ENCODE data around the gene ANO3. TPM values are rescaled to one million over a fixed set of nuclear protein-coding genes. Genes with fewer than 3 reads are reported as not detected.

Gene ANO3
- total RNA-seq, 1 donor, result not detected

DNA sequence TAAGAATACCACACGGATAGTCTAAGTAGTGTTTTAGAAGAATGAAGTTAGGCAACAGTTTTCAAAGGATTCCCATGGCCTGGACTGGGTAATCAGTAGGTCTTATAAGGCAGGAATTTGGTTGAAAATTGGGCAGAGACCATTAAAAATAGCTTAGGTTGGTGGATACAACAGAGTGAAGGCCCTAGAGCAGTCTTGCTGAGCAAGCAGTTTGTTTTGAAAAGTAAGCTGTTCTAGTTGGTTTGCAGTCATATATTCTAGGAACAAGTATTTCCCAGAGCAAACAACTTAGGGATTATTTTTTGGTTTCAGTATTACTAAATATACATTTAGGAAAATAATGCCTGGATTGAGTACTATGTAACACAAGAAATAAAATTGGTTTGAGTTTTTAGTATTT, 175.3 kb downstream of the ANO3 start:
- Histone ChIP-seq H3K4me1 (ENCODE audit: insufficient read depth, low read length) (no peaks in the 10 kb centered on the region), H3K4me3 (ENCODE audit: low read length) (no peak overlapping the region), H3K9me3 (ENCODE audit: low read depth, low read length) (no peaks in the 10 kb centered on the region), H3K27me3 (ENCODE audit: insufficient read depth, low read length) (no peaks in the 10 kb centered on the region)

DNA sequence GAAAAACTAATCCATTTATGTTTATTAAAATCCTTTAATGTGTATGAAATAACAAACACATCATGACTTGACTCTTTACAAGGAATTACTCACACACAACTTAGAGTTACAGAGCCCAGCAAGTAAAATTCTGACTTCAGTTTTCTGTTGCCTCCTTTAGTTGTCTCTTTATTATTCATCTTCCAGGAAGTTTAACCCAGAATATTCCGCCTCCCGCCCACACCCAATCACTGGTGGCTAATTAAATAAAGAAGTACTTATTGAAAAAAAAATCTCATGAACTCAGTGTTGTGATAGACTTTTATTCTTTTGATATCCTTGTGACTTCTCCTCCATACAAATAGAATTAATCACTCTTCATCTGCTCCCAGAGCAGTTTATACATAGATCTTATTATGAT, 178.2 kb downstream of the ANO3 start:
- no peaks in the 10 kb centered on the region for H3K9me3 ChIP-seq (ENCODE audit: low read depth, low read length)
- no peak overlapping the region for H3K4me3 ChIP-seq (ENCODE audit: low read length)
- no peaks in the 10 kb centered on the region for H3K27me3 ChIP-seq (ENCODE audit: insufficient read depth, low read length)
- no peaks in the 10 kb centered on the region for H3K4me1 ChIP-seq (ENCODE audit: insufficient read depth, low read length)

DNA sequence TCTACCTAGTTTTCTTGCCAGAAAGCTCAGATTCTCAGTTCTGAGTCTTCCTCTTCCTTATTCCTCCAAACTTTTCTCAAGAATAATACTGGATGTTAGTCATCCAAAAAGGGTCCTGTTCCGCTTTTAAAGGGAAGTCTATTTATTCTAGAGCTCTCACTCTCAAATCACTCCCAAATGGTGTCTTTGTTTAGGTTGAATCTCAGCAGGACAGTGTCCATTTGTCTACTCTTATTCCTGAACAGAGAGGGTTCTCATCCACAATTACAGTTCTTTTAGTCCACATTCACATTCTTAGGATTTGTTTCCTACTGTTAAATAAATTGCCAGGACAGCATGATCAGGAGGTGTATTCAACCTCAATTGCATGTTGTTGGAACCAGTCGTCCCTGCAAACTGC, 178.8 kb downstream of the ANO3 start:
- Histone ChIP-seq H3K4me1 (ENCODE audit: insufficient read depth, low read length) (no peaks in the 10 kb centered on the region), H3K4me3 (ENCODE audit: low read length) (no peak overlapping the region), H3K27me3 (ENCODE audit: insufficient read depth, low read length) (no peaks in the 10 kb centered on the region), H3K9me3 (ENCODE audit: low read depth, low read length) (no peaks in the 10 kb centered on the region)

DNA sequence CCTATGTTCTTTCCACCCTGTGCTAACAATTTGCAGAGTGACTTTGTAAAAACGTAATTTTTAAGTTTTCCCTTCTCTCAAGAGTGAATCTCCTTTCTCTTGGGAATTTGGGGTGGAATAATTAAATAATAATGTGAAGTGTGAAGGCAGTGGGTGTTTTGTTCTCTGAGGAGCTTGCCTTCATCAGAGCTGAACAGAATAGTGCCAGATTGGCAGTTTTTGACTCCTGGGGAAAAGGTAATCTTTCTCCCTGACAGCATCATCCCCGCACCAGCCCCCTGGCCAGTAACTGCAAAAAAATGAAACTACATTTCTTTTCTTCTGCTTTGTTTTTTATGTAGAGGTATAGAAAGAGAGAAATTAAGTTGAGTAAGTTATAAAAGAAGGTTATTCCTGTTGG, 180.3 kb downstream of the ANO3 start:
- H3K4me3 ChIP-seq (ENCODE audit: low read length), result no peak overlapping the region
- no peaks in the 10 kb centered on the region for H3K9me3 ChIP-seq (ENCODE audit: low read depth, low read length)
- H3K27me3 ChIP-seq (ENCODE audit: insufficient read depth, low read length), result no peaks in the 10 kb centered on the region
- no peaks in the 10 kb centered on the region for H3K4me1 ChIP-seq (ENCODE audit: insufficient read depth, low read length)

DNA sequence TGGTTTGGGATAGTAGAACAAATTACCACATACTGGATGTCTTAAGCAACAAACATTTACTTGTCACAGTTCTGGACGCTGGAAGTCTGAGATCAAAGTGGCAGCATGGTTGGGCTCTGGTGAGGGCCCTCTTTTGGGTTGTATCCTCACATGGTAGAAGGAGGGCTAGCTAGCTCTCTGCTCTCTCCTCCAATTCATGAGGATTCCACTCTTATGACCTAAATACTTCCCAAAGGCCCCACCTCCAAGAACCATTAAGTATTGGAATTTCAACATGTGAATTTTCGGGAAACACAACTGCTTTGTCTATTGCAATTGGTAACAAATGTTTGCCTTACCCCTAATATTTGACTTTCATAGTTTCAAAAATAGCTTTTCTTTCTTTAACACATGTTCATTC, 187.5 kb downstream of the ANO3 start:
- no peaks in the 10 kb centered on the region for H3K27me3 ChIP-seq (ENCODE audit: insufficient read depth, low read length)
- no peaks in the 10 kb centered on the region for H3K4me1 ChIP-seq (ENCODE audit: insufficient read depth, low read length)
- no peaks in the 10 kb centered on the region for H3K9me3 ChIP-seq (ENCODE audit: low read depth, low read length)
- H3K4me3 ChIP-seq (ENCODE audit: low read length), result no peak overlapping the region

DNA sequence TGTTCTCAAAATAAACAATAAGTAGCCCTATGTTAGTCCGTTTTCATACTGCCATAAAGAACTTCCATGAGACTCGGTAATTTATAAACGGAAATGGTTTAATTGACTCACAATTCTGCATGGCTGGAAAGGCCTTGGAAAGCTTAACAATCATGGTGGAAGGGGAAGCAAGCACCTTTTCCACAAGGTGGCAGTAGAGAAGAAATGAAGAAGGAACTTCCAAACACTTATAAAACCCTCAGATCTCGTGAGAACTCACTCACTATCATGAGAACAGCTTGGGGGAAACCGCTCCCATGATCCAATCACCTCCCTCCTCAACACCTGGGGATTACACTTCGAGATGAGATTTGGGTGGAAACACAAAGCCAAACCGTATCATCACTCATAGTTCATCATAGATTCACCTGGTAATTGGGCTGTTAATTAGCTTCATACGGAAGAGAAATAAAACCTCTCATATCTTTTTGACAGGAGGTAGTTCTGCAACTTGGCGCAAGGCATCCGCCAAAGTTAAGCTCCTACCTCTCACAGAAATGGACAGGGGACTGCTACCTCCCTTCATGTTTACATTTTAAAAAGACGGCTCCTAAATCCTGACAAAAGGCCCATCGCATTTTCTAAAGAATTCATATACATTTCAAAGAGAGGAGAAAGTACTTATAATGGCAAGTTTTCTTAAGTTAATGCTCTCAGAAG, 191.1 kb downstream of the ANO3 start:
- H3K4me1 ChIP-seq (ENCODE audit: insufficient read depth, low read length), result no peaks in the 10 kb centered on the region
- no peaks in the 10 kb centered on the region for H3K9me3 ChIP-seq (ENCODE audit: low read depth, low read length)
- no peaks in the 10 kb centered on the region for H3K27me3 ChIP-seq (ENCODE audit: insufficient read depth, low read length)
- no peak overlapping the region for H3K4me3 ChIP-seq (ENCODE audit: low read length)

DNA sequence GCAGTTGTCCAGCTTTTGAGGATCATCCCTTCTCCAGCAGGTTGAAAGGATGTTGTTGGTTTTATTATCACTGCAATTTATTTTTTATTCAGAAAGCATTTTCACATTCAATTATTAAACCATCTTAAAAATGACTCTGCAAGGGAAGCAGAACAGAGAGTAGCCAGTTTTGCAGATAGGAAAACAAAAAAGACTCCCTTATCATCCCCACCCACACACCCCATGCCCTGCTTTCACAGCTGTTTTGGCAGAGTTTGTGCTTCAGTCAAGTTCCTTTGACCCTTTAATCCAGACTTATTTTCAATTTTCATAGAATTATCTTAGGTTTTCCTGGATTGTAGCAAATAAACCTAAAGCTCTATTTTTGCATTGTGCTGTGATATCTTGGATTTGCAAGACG, 195.8 kb downstream of the ANO3 start:
- H3K27me3 ChIP-seq (ENCODE audit: insufficient read depth, low read length), result no peaks in the 10 kb centered on the region
- H3K9me3 ChIP-seq (ENCODE audit: low read depth, low read length), result no peaks in the 10 kb centered on the region
- no peak overlapping the region for H3K4me3 ChIP-seq (ENCODE audit: low read length)
- H3K4me1 ChIP-seq (ENCODE audit: insufficient read depth, low read length), result no peaks in the 10 kb centered on the region

DNA sequence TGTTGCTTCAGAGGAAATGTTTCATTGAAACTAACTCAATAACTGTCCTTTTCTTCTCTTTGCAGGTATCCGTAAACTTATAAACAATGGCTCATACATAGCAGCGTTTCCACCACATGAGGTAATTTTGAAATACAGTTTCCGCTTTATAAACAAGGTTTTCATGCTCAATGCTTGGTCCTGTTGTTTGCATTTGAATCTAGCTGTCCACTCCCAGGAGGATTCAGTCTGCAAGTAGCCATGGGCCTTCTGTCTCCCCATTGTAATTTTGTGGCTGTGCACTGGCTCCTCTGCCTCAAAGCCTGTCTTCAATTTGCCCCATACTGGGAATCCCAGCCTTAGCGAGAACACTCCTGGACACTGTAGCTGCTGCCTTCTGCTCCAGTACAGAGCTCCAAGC, 205.4 kb downstream of the ANO3 start:
- Histone ChIP-seq H3K4me3 (ENCODE audit: low read length) (no peak overlapping the region), H3K27me3 (ENCODE audit: insufficient read depth, low read length) (no peaks in the 10 kb centered on the region), H3K4me1 (ENCODE audit: insufficient read depth, low read length) (no peaks in the 10 kb centered on the region), H3K9me3 (ENCODE audit: low read depth, low read length) (no peaks in the 10 kb centered on the region)

DNA sequence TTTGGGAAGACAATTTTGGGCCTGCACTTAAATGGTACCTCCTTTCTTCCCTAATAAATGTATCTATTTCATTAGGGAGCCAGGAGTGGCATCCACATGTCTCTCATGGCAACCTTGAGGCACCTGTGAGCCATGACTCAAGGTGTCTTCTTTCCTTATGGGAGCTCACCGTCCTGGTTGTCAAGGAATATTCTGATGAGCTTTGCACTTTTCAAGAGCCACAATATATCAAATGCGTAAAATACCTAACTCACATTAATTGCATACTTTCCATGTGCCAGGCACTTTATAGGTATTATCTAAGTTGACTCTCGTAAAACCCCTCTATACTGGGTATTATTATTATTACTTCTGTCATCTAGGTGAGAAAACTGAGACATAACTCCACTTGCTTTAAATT, 207.6 kb downstream of the ANO3 start:
- no peaks in the 10 kb centered on the region for H3K9me3 ChIP-seq (ENCODE audit: low read depth, low read length)
- H3K4me3 ChIP-seq (ENCODE audit: low read length), result no peak overlapping the region

DNA sequence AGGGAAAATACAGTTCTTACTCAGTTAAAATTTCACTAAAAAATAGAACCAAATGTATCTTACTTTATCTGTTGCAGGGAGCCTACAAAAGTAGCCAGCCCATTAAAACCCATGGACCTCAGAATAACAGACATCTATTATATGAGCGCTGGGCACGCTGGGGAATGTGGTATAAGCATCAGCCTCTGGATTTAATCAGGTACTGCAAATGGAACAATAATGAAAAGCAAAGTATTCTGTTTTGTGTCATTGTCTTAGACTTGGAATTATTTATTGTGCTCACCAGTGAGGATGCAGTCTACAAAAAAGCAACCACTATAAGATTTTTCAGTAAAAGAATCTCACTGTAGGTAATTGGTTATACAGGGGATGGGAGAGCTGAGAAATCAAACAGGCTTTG, 209.9 kb downstream of the ANO3 start:
- Histone ChIP-seq H3K9me3 (ENCODE audit: low read depth, low read length) (no peaks in the 10 kb centered on the region), H3K4me3 (ENCODE audit: low read length) (no peak overlapping the region), H3K4me1 (ENCODE audit: insufficient read depth, low read length) (no peaks in the 10 kb centered on the region), H3K27me3 (ENCODE audit: insufficient read depth, low read length) (no peaks in the 10 kb centered on the region)

More for the DNA sequence above, 207.6 kb downstream of the ANO3 start:
- no peaks in the 10 kb centered on the region for H3K27me3 ChIP-seq (ENCODE audit: insufficient read depth, low read length)
- H3K4me1 ChIP-seq (ENCODE audit: insufficient read depth, low read length), result no peaks in the 10 kb centered on the region

DNA sequence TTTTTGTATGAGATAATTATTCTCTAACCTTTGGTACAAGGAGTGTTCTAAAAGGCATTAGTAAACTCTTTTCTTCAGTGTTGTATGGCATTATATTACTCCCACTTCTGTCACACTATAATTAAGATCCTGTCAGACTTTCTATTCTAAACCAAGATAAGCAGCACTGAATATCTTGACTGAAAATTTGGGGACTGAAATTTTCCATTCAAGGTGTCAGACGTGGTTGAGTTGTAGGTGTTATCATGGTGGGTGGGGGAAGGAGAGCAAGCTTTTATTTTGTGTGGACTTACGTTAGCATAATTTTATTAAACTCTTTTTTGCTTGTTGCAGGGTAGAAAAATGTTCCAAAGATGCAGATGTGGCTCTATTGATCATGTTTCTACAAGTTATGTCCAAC, 217.2 kb downstream of the ANO3 start:
- H3K9me3 ChIP-seq (ENCODE audit: low read depth, low read length), result no peaks in the 10 kb centered on the region
- no peaks in the 10 kb centered on the region for H3K4me1 ChIP-seq (ENCODE audit: insufficient read depth, low read length)
- H3K4me3 ChIP-seq (ENCODE audit: low read length), result no peak overlapping the region
- no peaks in the 10 kb centered on the region for H3K27me3 ChIP-seq (ENCODE audit: insufficient read depth, low read length)

DNA sequence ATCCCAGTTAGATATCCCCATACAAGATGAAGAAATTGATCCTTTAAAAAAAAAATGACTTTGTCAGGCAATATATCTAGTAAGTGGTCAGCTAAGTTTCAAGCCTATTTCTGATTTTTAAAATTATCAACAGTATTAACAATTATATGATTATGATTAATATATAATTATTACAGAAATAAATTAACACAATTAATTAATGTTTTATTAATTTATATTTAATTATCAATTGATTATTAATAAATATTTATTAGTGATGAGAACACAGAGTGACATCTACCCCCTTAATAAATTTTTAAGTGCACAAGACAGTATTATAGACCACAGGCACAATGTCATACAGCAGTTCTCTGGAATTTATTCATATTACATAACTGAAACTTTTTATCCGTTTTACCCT, 218.1 kb downstream of the ANO3 start:
- no peaks in the 10 kb centered on the region for H3K9me3 ChIP-seq (ENCODE audit: low read depth, low read length)

DNA sequence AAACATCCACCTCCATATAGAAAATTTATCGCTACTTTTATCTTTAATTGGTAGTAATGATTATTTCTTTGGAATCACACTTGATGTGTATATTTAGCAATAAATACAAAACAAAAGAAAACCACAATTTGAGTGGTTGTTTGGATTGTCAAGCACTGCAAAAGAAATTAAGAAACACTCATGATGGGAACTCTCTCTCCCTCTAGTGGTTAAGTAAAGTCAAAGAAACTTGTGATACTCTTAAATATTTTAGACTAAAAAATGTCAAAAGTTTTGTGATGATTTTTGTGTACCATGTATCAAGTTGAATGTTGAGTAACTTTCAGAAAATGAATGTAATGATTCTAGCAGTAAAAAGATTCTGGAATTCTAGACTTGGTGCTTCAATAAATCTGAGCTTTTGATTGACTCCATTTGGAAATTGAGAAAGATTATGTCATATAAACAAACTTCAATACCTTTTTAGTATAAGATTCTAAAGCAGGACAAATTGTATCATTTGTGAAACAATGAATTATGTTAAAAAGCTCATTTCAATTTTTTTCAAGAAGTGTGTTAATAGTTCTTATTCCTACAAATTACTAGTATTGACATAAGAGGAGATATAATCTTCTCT, 219.4 kb downstream of the ANO3 start:
- H3K4me1 ChIP-seq (ENCODE audit: insufficient read depth, low read length), result no peaks in the 10 kb centered on the region
- H3K9me3 ChIP-seq (ENCODE audit: low read depth, low read length), result no peaks in the 10 kb centered on the region
- H3K27me3 ChIP-seq (ENCODE audit: insufficient read depth, low read length), result no peaks in the 10 kb centered on the region
- H3K4me3 ChIP-seq (ENCODE audit: low read length), result no peak overlapping the region

More for the DNA sequence above, 218.1 kb downstream of the ANO3 start:
- Histone ChIP-seq H3K4me3 (ENCODE audit: low read length) (no peak overlapping the region), H3K4me1 (ENCODE audit: insufficient read depth, low read length) (no peaks in the 10 kb centered on the region), H3K27me3 (ENCODE audit: insufficient read depth, low read length) (no peaks in the 10 kb centered on the region)

DNA sequence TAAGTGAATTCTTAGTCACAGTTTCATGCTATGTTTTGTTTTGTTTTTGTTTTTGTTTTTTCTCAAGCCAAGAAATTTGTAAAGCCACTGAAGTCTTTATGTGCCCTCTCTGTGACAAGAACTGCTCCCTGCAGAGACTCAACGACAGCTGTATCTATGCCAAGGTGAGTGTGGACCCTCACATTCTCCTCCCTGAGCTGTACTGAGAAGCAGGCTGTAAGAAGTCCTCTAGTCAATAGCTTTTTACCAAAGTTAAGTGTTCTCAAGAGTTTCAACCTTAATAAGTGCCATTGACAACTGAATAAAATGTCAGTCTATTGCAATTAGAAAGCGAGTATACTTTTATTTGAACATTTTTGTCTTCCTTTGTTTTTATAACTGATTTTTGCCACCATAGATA, 221.3 kb downstream of the ANO3 start:
- Histone ChIP-seq H3K4me1 (ENCODE audit: insufficient read depth, low read length) (no peaks in the 10 kb centered on the region), H3K27me3 (ENCODE audit: insufficient read depth, low read length) (no peaks in the 10 kb centered on the region), H3K9me3 (ENCODE audit: low read depth, low read length) (no peaks in the 10 kb centered on the region), H3K4me3 (ENCODE audit: low read length) (no peak overlapping the region)

DNA sequence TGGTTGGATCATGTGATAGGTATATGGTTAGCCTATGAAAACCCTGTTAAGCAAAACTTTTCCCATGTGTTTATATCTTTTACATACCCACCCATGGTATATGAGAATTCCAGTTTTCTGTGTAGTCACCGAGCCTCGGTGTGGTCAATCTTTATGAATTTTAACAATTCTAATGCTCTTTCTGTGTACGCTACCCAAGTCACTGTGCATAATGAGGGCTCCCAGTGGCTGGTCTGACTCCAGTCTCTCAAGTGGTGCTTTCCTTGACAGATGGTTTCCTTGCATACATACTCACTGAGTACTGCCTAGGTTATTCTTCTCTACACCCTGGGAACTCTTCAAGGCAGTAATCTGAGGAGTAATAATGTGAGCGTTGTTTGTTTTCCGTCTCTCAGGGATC, 222.5 kb downstream of the ANO3 start:
- H3K27me3 ChIP-seq (ENCODE audit: insufficient read depth, low read length), result no peaks in the 10 kb centered on the region
- no peaks in the 10 kb centered on the region for H3K4me1 ChIP-seq (ENCODE audit: insufficient read depth, low read length)
- no peaks in the 10 kb centered on the region for H3K9me3 ChIP-seq (ENCODE audit: low read depth, low read length)
- no peak overlapping the region for H3K4me3 ChIP-seq (ENCODE audit: low read length)

DNA sequence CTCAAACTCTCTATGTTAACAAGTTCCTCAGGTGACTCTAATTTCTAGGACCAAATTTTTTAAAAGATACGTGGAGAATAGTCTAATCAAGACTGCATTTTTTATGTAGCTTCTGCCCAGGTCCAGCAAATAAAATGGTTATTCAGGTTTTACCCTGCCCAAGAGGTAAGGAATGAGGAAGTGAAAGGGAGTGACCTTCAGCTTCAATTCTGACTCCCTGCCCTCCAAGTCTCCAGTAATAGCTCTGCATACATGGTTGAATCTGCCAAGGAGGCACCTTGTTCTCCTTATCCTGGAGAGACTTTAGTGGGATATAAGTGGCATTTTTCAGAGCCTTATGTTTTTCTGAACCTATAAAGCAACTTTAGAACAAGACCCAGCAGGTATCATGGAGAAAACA, 224.7 kb downstream of the ANO3 start:
- H3K4me3 ChIP-seq (ENCODE audit: low read length), result no peak overlapping the region
- no peaks in the 10 kb centered on the region for H3K9me3 ChIP-seq (ENCODE audit: low read depth, low read length)
- no peaks in the 10 kb centered on the region for H3K4me1 ChIP-seq (ENCODE audit: insufficient read depth, low read length)
- H3K27me3 ChIP-seq (ENCODE audit: insufficient read depth, low read length), result no peaks in the 10 kb centered on the region

Data from mononuclear cell (primary cell).